T-helper 1 cell treated with Interleukin-12 subunit alpha and Interleukin-12 subunit beta and Interleukin-4 antibody, amounts not matched to agents 30 μg/mL and 1 μg/mL, for 36 hours (primary cell): ENCODE measurements around the gene CNKSR2.
"Not testable (repeated sequence)": the region's sequence is repeated elsewhere in the genome, so short reads cannot be mapped to it uniquely, and the experiment has no call there.

Experiments used
- H3K27ac Mint-ChIP-seq: one replicate; pipeline ENCODE4 v1.8.0; 2021; ENCODE audit warnings: mild to moderate bottlenecking, mixed read lengths
- H3K27me3 Mint-ChIP-seq: one replicate; pipeline ENCODE4 v1.8.0; 2021; ENCODE audit warnings: low read depth, mixed read lengths
- H3K36me3 Mint-ChIP-seq: one replicate; pipeline ENCODE4 v1.8.0; 2021; ENCODE audit warnings: low read depth, mixed read lengths
- H3K4me1 Mint-ChIP-seq: one replicate; pipeline ENCODE4 v1.8.0; 2021; ENCODE audit warnings: low read depth, mixed read lengths
- H3K4me3 Mint-ChIP-seq: one replicate; pipeline ENCODE4 v1.8.0; 2021; ENCODE audit warnings: mild to moderate bottlenecking, moderate library complexity, mixed read lengths
- H3K9me3 Mint-ChIP-seq: one replicate; pipeline ENCODE4 v1.8.0; 2021; ENCODE audit warnings: mixed read lengths

CNKSR2 gene

GRCh38 chrX:21487832-21488231 is 113.6 kb downstream of the CNKSR2 start:
- Mint-ChIP-seq H3K4me3 (no peak overlapping the region), H3K27ac (no peak overlapping the region), H3K4me1 (no peaks in the 10 kb centered on the region), H3K27me3 (no peaks in the 10 kb centered on the region), H3K9me3 (no peaks in the 10 kb centered on the region), H3K36me3 (no peaks in the 10 kb centered on the region)

GRCh38 chrX:21490341-21490740 is 116.1 kb downstream of the CNKSR2 start:
- H3K36me3 Mint-ChIP-seq: no peaks in the 10 kb centered on the region

GRCh38 chrX:21493226-21493830 is 119.1 kb downstream of the CNKSR2 start:
- Mint-ChIP-seq H3K27me3 (no peaks in the 10 kb centered on the region), H3K9me3 (no peaks in the 10 kb centered on the region), H3K27ac (no peak overlapping the region), H3K36me3 (no peaks in the 10 kb centered on the region), H3K4me1 (no peaks in the 10 kb centered on the region), H3K4me3 (no peak overlapping the region)

More at GRCh38 chrX:21490341-21490740, 116.1 kb downstream of the CNKSR2 start:
- Mint-ChIP-seq H3K4me1 (no peaks in the 10 kb centered on the region), H3K9me3 (no peaks in the 10 kb centered on the region), H3K4me3 (no peak overlapping the region), H3K27ac (no peak overlapping the region), H3K27me3 (no peaks in the 10 kb centered on the region)

GRCh38 chrX:21503593-21503992 is 129.4 kb downstream of the CNKSR2 start:
- no peak overlapping the region for H3K4me3 Mint-ChIP-seq
- H3K36me3 Mint-ChIP-seq: no peaks in the 10 kb centered on the region
- H3K27ac Mint-ChIP-seq: no peak overlapping the region
- H3K9me3 Mint-ChIP-seq: no peaks in the 10 kb centered on the region
- H3K4me1 Mint-ChIP-seq: no peaks in the 10 kb centered on the region
- no peaks in the 10 kb centered on the region for H3K27me3 Mint-ChIP-seq

- Mint-ChIP-seq H3K4me1 (no peaks in the 10 kb centered on the region), H3K36me3 (no peaks in the 10 kb centered on the region), H3K27ac (no peak overlapping the region), H3K9me3 (no peaks in the 10 kb centered on the region), H3K27me3 (no peaks in the 10 kb centered on the region), H3K4me3 (no peak overlapping the region)
These were observed 135.7 kb downstream of the CNKSR2 start for GRCh38 chrX:21509912-21510311.

GRCh38 chrX:21524008-21524407 is 149.8 kb downstream of the CNKSR2 start:
- Mint-ChIP-seq H3K36me3 (no peaks in the 10 kb centered on the region), H3K27me3 (no peaks in the 10 kb centered on the region), H3K4me1 (no peaks in the 10 kb centered on the region), H3K9me3 (no peaks in the 10 kb centered on the region), H3K4me3 (no peak overlapping the region), H3K27ac (no peak overlapping the region)

- no peaks in the 10 kb centered on the region for H3K36me3 Mint-ChIP-seq
- H3K4me1 Mint-ChIP-seq: no peaks in the 10 kb centered on the region
- no peak overlapping the region for H3K27ac Mint-ChIP-seq
- no peaks in the 10 kb centered on the region for H3K9me3 Mint-ChIP-seq
- no peaks in the 10 kb centered on the region for H3K27me3 Mint-ChIP-seq
- H3K4me3 Mint-ChIP-seq: no peak overlapping the region
These were observed 153.9 kb downstream of the CNKSR2 start for GRCh38 chrX:21528076-21528475.

- Mint-ChIP-seq H3K9me3 (no peaks in the 10 kb centered on the region), H3K36me3 (no peaks in the 10 kb centered on the region), H3K27ac (no peak overlapping the region), H3K27me3 (no peaks in the 10 kb centered on the region), H3K4me3 (no peak overlapping the region), H3K4me1 (no peaks in the 10 kb centered on the region)
These were observed 155.6 kb downstream of the CNKSR2 start for GRCh38 chrX:21529771-21530170.

GRCh38 chrX:21544642-21545041 is 170.4 kb downstream of the CNKSR2 start:
- H3K4me1 Mint-ChIP-seq, H3K27me3 Mint-ChIP-seq, H3K36me3 Mint-ChIP-seq, H3K27ac Mint-ChIP-seq, H3K9me3 Mint-ChIP-seq, H3K4me3 Mint-ChIP-seq: not testable (repeated sequence)

- no peaks in the 10 kb centered on the region for H3K9me3 Mint-ChIP-seq
- no peaks in the 10 kb centered on the region for H3K27me3 Mint-ChIP-seq
- H3K4me3 Mint-ChIP-seq: no peak overlapping the region
- no peaks in the 10 kb centered on the region for H3K4me1 Mint-ChIP-seq
- H3K36me3 Mint-ChIP-seq: peaks cover 2% of the 10 kb centered on the region
- no peak overlapping the region for H3K27ac Mint-ChIP-seq
These were observed 185.2 kb downstream of the CNKSR2 start for GRCh38 chrX:21559417-21559816.

GRCh38 chrX:21565025-21565424 is 190.8 kb downstream of the CNKSR2 start:
- Mint-ChIP-seq H3K36me3 (peaks cover 2% of the 10 kb centered on the region), H3K27me3 (no peaks in the 10 kb centered on the region), H3K4me3 (no peak overlapping the region), H3K4me1 (no peaks in the 10 kb centered on the region), H3K9me3 (no peaks in the 10 kb centered on the region), H3K27ac (no peak overlapping the region)

- Mint-ChIP-seq H3K4me1 (no peaks in the 10 kb centered on the region), H3K4me3 (no peak overlapping the region), H3K27ac (no peak overlapping the region), H3K9me3 (peaks cover 5% of the 10 kb centered on the region), H3K27me3 (no peaks in the 10 kb centered on the region), H3K36me3 (peaks cover 5% of the 10 kb centered on the region)
These were observed 200.6 kb downstream of the CNKSR2 start for GRCh38 chrX:21574793-21575192.

- H3K27ac Mint-ChIP-seq: no peak overlapping the region
- H3K4me1 Mint-ChIP-seq: no peaks in the 10 kb centered on the region
- H3K36me3 Mint-ChIP-seq: no peaks in the 10 kb centered on the region
- no peak overlapping the region for H3K4me3 Mint-ChIP-seq
- no peaks in the 10 kb centered on the region for H3K27me3 Mint-ChIP-seq
- peaks cover 6% of the 10 kb centered on the region for H3K9me3 Mint-ChIP-seq
These were observed 207.3 kb downstream of the CNKSR2 start for GRCh38 chrX:21581479-21581878.

- H3K4me1 Mint-ChIP-seq: no peaks in the 10 kb centered on the region
- no peaks in the 10 kb centered on the region for H3K36me3 Mint-ChIP-seq
These were observed 211.8 kb downstream of the CNKSR2 start for GRCh38 chrX:21586001-21586400.

GRCh38 chrX:21590012-21590776 is 216.0 kb downstream of the CNKSR2 start:
- H3K9me3 Mint-ChIP-seq: peaks cover 13% of the 10 kb centered on the region
- H3K4me1 Mint-ChIP-seq: no peaks in the 10 kb centered on the region
- H3K36me3 Mint-ChIP-seq: no peaks in the 10 kb centered on the region
- no peak overlapping the region for H3K27ac Mint-ChIP-seq
- no peaks in the 10 kb centered on the region for H3K27me3 Mint-ChIP-seq
- no peak overlapping the region for H3K4me3 Mint-ChIP-seq

More at GRCh38 chrX:21586001-21586400, 211.8 kb downstream of the CNKSR2 start:
- H3K9me3 Mint-ChIP-seq: peaks cover 13% of the 10 kb centered on the region
- H3K27ac Mint-ChIP-seq: no peak overlapping the region
- no peaks in the 10 kb centered on the region for H3K27me3 Mint-ChIP-seq
- H3K4me3 Mint-ChIP-seq: no peak overlapping the region
